ELR (cell line): ENCODE data around the gene SLC25A1.

Source experiments
- DNase-seq: peaks from one replicate; pipeline ENCODE4 v3.0.0-alpha.2; 2015; ENCODE audit warnings: low read depth

Gene SLC25A1

GRCh38 chr22:19178657-19179496 lies at the start of gene SLC25A1:
Gene SLC25A1, minus strand, starts transcription at chr22:19178736. Its CDS starts 63 bp downstream, at chr22:19178673.
- peak; percentile 90 for DNase-seq

GRCh38 chr22:19228179-19228578 lies 49.6 kb upstream of the SLC25A1 start:
- DNase-seq, result no peak

- no peak for DNase-seq
Observed at GRCh38 chr22:19226428-19226827, 47.9 kb upstream of the SLC25A1 start.

GRCh38 chr22:19225560-19225959 lies 47.0 kb upstream of the SLC25A1 start:
- DNase-seq, result no peak

GRCh38 chr22:19224985-19225384 lies 46.4 kb upstream of the SLC25A1 start:
- no peak for DNase-seq

- DNase-seq, result no peak
Observed at GRCh38 chr22:19224557-19224956, 46.0 kb upstream of the SLC25A1 start.

GRCh38 chr22:19223617-19224016 lies 45.1 kb upstream of the SLC25A1 start:
- no peak for DNase-seq

- DNase-seq, result no peak
Observed at GRCh38 chr22:19223110-19223509, 44.6 kb upstream of the SLC25A1 start.

- no peak for DNase-seq
Observed at GRCh38 chr22:19222242-19223005, 43.9 kb upstream of the SLC25A1 start.

GRCh38 chr22:19220867-19221266 lies 42.3 kb upstream of the SLC25A1 start:
- no peak for DNase-seq

- no peak for DNase-seq
Observed at GRCh38 chr22:19218541-19219233, 40.2 kb upstream of the SLC25A1 start.

GRCh38 chr22:19216579-19216978 lies 38.0 kb upstream of the SLC25A1 start:
- DNase-seq, result no peak

GRCh38 chr22:19215360-19215759 lies 36.8 kb upstream of the SLC25A1 start:
- DNase-seq, result no peak

GRCh38 chr22:19214078-19214473 lies 35.5 kb upstream of the SLC25A1 start:
- no peak for DNase-seq

- no peak for DNase-seq
Observed at GRCh38 chr22:19213442-19214077, 35.0 kb upstream of the SLC25A1 start.

- DNase-seq, result no peak
Observed at GRCh38 chr22:19213001-19213400, 34.5 kb upstream of the SLC25A1 start.

GRCh38 chr22:19212302-19212870 lies 33.9 kb upstream of the SLC25A1 start:
- no peak for DNase-seq

GRCh38 chr22:19210188-19210587 lies 31.7 kb upstream of the SLC25A1 start:
- DNase-seq, result no peak

- no peak for DNase-seq
Observed at GRCh38 chr22:19208287-19208847, 29.8 kb upstream of the SLC25A1 start.

GRCh38 chr22:19207884-19208283 lies 29.3 kb upstream of the SLC25A1 start:
- DNase-seq, result no peak

GRCh38 chr22:19207401-19207808 lies 28.9 kb upstream of the SLC25A1 start:
- no peak for DNase-seq
